ENCODE results near the gene PDF. TPM values are rescaled to one million over a fixed set of nuclear protein-coding genes. Genes with fewer than 3 reads are reported as not detected.
"Not testable (repeated sequence)": the region's sequence is repeated elsewhere in the genome, so short reads cannot be mapped to it uniquely, and the experiment has no call there.

Gene PDF
- total and polyA plus RNA-seq, 5 experiments from 2014 or later, result 12.3 to 17.2 (median 15.1) TPM

DNA sequence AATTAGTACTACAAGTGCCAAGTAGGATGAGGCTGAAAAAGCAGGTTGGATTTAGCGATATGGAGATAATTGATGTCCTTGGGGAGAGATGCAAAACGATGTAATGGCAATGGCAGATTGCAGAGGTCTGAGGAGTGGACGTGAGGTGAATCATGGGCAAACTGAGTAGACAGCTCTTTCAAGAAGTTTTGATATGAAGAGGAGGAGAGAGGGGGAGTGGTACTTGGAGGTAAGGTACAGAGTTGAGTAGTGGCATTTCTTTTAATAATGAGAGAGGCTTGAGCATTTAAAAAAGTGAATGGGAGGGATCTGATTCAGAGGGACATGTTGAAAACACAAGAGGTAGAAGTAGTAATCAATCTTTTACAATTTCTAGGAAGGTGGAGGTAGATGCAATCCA lies 37.0 kb downstream of the PDF start:
- Mint-ChIP-seq H3K4me3 (no peak overlapping the region), H3K27me3 (no peaks in the 10 kb centered on the region), H3K9me3 (no peaks in the 10 kb centered on the region), H3K4me1 (no peaks in the 10 kb centered on the region), H3K27ac (peak overlapping the region in 2 of 10 donors; percentile 43 to 58), H3K36me3 (peaks cover 0 to 8% (median 3%) of the 10 kb centered on the region in 3 donors)
- POLR2A ChIA-PET, result no interaction called here
- no peak for DNase-seq
- ATAC-seq, result no peak

GRCh38 chr16:69291657-69292056 lies 38.7 kb downstream of the PDF start:
- POLR2A ChIA-PET, DNase-seq, H3K27me3 Mint-ChIP-seq, H3K9me3 Mint-ChIP-seq, ATAC-seq, H3K27ac Mint-ChIP-seq, H3K36me3 Mint-ChIP-seq, H3K4me3 Mint-ChIP-seq, H3K4me1 Mint-ChIP-seq: not testable (repeated sequence)

- Mint-ChIP-seq H3K27ac (no peak overlapping the region), H3K4me3 (no peak overlapping the region), H3K36me3 (peaks cover 0 to 29% (median 2%) of the 10 kb centered on the region in 3 donors), H3K4me1 (peaks cover 0 to 3% (median under 1%) of the 10 kb centered on the region in 4 donors), H3K9me3 (no peaks in the 10 kb centered on the region), H3K27me3 (no peaks in the 10 kb centered on the region)
- peak in 9 of 10 donors; percentile 6 to 70 (median 49) for DNase-seq
- no peak for ATAC-seq
- POLR2A ChIA-PET, result interaction anchor here (0.7 to 1.2 kb wide), 3 partner anchors 13 to 422 kb away, joined by 3 to 4 read pairs (median 3); no protein-coding TSS in a partner anchor
Observed at GRCh38 chr16:69286941-69287713, 43.3 kb downstream of the PDF start.

GRCh38 chr16:69285240-69285639 lies 45.1 kb downstream of the PDF start:
- H3K27me3 Mint-ChIP-seq, result no peaks in the 10 kb centered on the region
- no peak overlapping the region for H3K27ac Mint-ChIP-seq
- H3K4me3 Mint-ChIP-seq, result no peak overlapping the region
- ATAC-seq, result no peak
- POLR2A ChIA-PET, result interaction anchor here (0.6 to 0.7 kb wide), 2 partner anchors 25 to 210 kb away, joined by 3 to 4 read pairs; no protein-coding TSS in a partner anchor
- H3K4me1 Mint-ChIP-seq, result peaks cover 0 to 3% (median under 1%) of the 10 kb centered on the region in 4 donors
- H3K36me3 Mint-ChIP-seq, result peaks cover 0 to 29% (median 2%) of the 10 kb centered on the region in 3 donors
- DNase-seq, result no peak
- no peaks in the 10 kb centered on the region for H3K9me3 Mint-ChIP-seq

GRCh38 chr16:69283851-69284250 lies 46.5 kb downstream of the PDF start:
- ATAC-seq (no peak), DNase-seq (no peak)
- Mint-ChIP-seq H3K27ac (peak overlapping the region in 1 of 10 donors; percentile 26), H3K36me3 (peaks cover 0 to 25% (median 2%) of the 10 kb centered on the region in 3 donors), H3K4me1 (peaks cover 0 to 3% (median under 1%) of the 10 kb centered on the region in 4 donors), H3K9me3 (no peaks in the 10 kb centered on the region), H3K27me3 (no peaks in the 10 kb centered on the region), H3K4me3 (no peak overlapping the region)
- POLR2A ChIA-PET, result no interaction called here

DNA sequence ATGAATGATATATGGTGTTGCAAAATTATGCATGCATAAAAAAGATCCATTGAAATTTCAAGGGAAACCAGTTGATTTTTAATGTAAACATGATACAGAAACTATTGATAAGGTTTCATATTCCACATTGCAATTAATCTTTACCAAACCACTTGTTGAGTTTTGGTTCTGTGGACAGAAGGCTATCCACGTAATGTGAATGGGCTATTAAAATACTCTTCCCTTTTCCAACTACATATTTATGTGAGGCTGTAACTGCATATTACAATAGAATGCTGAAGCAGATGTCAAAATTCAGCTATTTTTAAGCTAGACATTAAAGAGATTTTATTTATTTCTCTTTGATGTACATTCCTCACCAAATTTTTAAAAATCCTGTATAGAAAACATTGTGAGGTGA lies 53.0 kb downstream of the PDF start:
- no peaks in the 10 kb centered on the region for H3K9me3 Mint-ChIP-seq
- POLR2A ChIA-PET, result no interaction called here
- peaks cover 0 to 2% (median 0%) of the 10 kb centered on the region in 4 donors for H3K4me1 Mint-ChIP-seq
- DNase-seq (no peak), ATAC-seq (no peak)
- no peaks in the 10 kb centered on the region for H3K27me3 Mint-ChIP-seq
- no peak overlapping the region for H3K4me3 Mint-ChIP-seq
- no peak overlapping the region for H3K27ac Mint-ChIP-seq
- H3K36me3 Mint-ChIP-seq, result peaks cover 0 to 7% (median 0%) of the 10 kb centered on the region in 3 donors

Other genes with a start within 250 kb of the PDF start
- 1 to 10 TPM; 3.4 to 4.0 TPM for gene HAS3, start 224.9 kb downstream of the PDF start, total RNA-seq
- gene HAS3, start 224.9 kb downstream of the PDF start, polyA plus RNA-seq, result under 1 TPM; 0.07 to 0.55 (median 0.11) TPM
- 100 to 1,000 TPM; 126 to 137 TPM for gene CHTF8, start 198.0 kb downstream of the PDF start, total RNA-seq
- gene CHTF8, start 198.0 kb downstream of the PDF start, polyA plus RNA-seq, result 100 to 1,000 TPM; 165 to 192 (median 184) TPM
- 10 to 100 TPM; 41.8 to 44.5 TPM for gene UTP4, start 197.9 kb downstream of the PDF start, total RNA-seq
- 10 to 100 TPM; 72.4 to 77.6 (median 72.8) TPM for gene UTP4, start 197.9 kb downstream of the PDF start, polyA plus RNA-seq
- gene SNTB2, start 143.4 kb downstream of the PDF start, total RNA-seq, result 10 to 100 TPM; 11.0 to 12.9 TPM
- 10 to 100 TPM in 1 of 3 donors, 1 to 10 TPM in 2; 3.7 to 15.0 (median 7.6) TPM for gene SNTB2, start 143.4 kb downstream of the PDF start, polyA plus RNA-seq
- gene VPS4A, start 19.2 kb downstream of the PDF start, total RNA-seq, result 10 to 100 TPM; 51.3 to 52.2 TPM
- 10 to 100 TPM; 28.4 to 36.1 (median 29.1) TPM for gene VPS4A, start 19.2 kb downstream of the PDF start, polyA plus RNA-seq
- 10 to 100 TPM; 62.0 to 65.5 TPM for gene COG8, start 9.0 kb upstream of the PDF start, total RNA-seq
- gene COG8, start 9.0 kb upstream of the PDF start, polyA plus RNA-seq, result 10 to 100 TPM; 33.6 to 42.0 (median 39.6) TPM
- gene NIP7, start 9.2 kb upstream of the PDF start, total RNA-seq, result 10 to 100 TPM; 33.0 to 34.4 TPM
- 10 to 100 TPM; 17.6 to 24.8 (median 18.5) TPM for gene NIP7, start 9.2 kb upstream of the PDF start, polyA plus RNA-seq
- 1 to 10 TPM; 4.5 to 5.2 TPM for gene TMED6, start 21.2 kb upstream of the PDF start, total RNA-seq
- gene TMED6, start 21.2 kb upstream of the PDF start, polyA plus RNA-seq, result under 1 TPM in 1 of 3 donors, not detected in 2; 0.43 TPM
- gene TERF2, start 55.4 kb upstream of the PDF start, total RNA-seq, result 10 to 100 TPM; 51.1 to 59.8 TPM
- 10 to 100 TPM; 22.0 to 30.9 (median 29.7) TPM for gene TERF2, start 55.4 kb upstream of the PDF start, polyA plus RNA-seq
- gene CYB5B, start 94.0 kb upstream of the PDF start, total RNA-seq, result 10 to 100 TPM; 45.6 to 47.3 TPM
- 10 to 100 TPM; 83.3 to 96.4 (median 90.4) TPM for gene CYB5B, start 94.0 kb upstream of the PDF start, polyA plus RNA-seq
- gene NFAT5, start 235.4 kb upstream of the PDF start, total RNA-seq, result 10 to 100 TPM; 29.8 to 32.2 TPM
- gene NFAT5, start 235.4 kb upstream of the PDF start, polyA plus RNA-seq, result 1 to 10 TPM; 3.8 to 6.7 (median 6.0) TPM